GM23338 (cell line): Measurements from ENCODE around the gene DCAKD. TPM values are rescaled to one million over a fixed set of nuclear protein-coding genes. Genes with fewer than 3 reads are reported as not detected.

Source experiments
- ATAC-seq: fragments of 200-7000 bp; cut with Tn5 transposase; 3 replicates; pipeline ENCODE4 v1.9.1; 2020
- DNase-seq: peaks from one replicate; pipeline ENCODE4 v3.0.0-alpha.2; 2015; ENCODE audit warnings: low spot score
- H2AFZ ChIP-seq: fragments of 200-600 bp; sonication (generic); 2 replicates; pipeline ENCODE4 v1.8.0; 2016; ENCODE audit warnings: antibody characterized with exemption, mild to moderate bottlenecking, moderate library complexity
- H3F3A ChIP-seq: fragments of 200-600 bp; sonication (generic); replicated peaks from 2 replicates; pipeline ENCODE4 v1.8.0; 2017; ENCODE audit warnings: antibody characterized with exemption, mixed run types, low read depth
- H3K27ac ChIP-seq: fragments of 200-600 bp; sonication (generic); 2 replicates; pipeline ENCODE4 v1.6.1; 2016; ENCODE audit warnings: low read depth
- H3K27me3 ChIP-seq: fragments of 200-600 bp; sonication (generic); 2 replicates; pipeline ENCODE4 v1.8.0; 2016; ENCODE audit warnings: mild to moderate bottlenecking, mixed run types, moderate library complexity; ENCODE audit not compliant: insufficient read depth
- H3K36me3 ChIP-seq: fragments of 200-600 bp; sonication (generic); 2 replicates; pipeline ENCODE4 v1.8.0; 2016; ENCODE audit warnings: mild to moderate bottlenecking; ENCODE audit not compliant: insufficient read depth
- H3K4me1 ChIP-seq: fragments of 200-600 bp; sonication (generic); 2 replicates; pipeline ENCODE4 v1.8.0; 2016; ENCODE audit warnings: mild to moderate bottlenecking, moderate library complexity; ENCODE audit not compliant: insufficient read depth
- H3K4me2 ChIP-seq: fragments of 200-600 bp; sonication (generic); 2 replicates; pipeline ENCODE4 v1.7.1; 2017; ENCODE audit warnings: mixed run types
- H3K4me3 ChIP-seq: fragments of 200-600 bp; sonication (generic); 2 replicates; pipeline ENCODE4 v1.6.1; 2016; ENCODE audit warnings: mixed run types
- H3K79me2 ChIP-seq: fragments of 200-600 bp; sonication (generic); replicated peaks from 2 replicates; pipeline ENCODE4 v1.8.0; 2017; ENCODE audit warnings: mild to moderate bottlenecking; ENCODE audit not compliant: insufficient read depth
- H3K9me2 ChIP-seq: fragments of 200-600 bp; sonication (generic); 2 replicates; pipeline ENCODE4 v1.8.0; 2017; ENCODE audit not compliant: insufficient read depth
- H4K20me1 ChIP-seq: fragments of 200-600 bp; sonication (generic); replicated peaks from 2 replicates; pipeline ENCODE4 v1.8.0; 2017; ENCODE audit warnings: mild to moderate bottlenecking; ENCODE audit not compliant: insufficient read depth
- H3K27ac Mint-ChIP-seq: 2 replicates; pipeline ENCODE4 v1.8.0; 2020; ENCODE audit warnings: inconsistent platforms, mild to moderate bottlenecking, moderate library complexity, mixed read lengths
- H3K27me3 Mint-ChIP-seq: 3 replicates; pipeline ENCODE4 v1.8.0; 2022; ENCODE audit warnings: low read depth, mild to moderate bottlenecking, moderate library complexity, mixed read lengths, inconsistent platforms; ENCODE audit not compliant: insufficient read depth, poor library complexity
- H3K36me3 Mint-ChIP-seq: 3 replicates; pipeline ENCODE4 v1.8.0; 2021; ENCODE audit warnings: low read depth, mild to moderate bottlenecking, inconsistent platforms, moderate library complexity, mixed read lengths
- H3K4me1 Mint-ChIP-seq: 3 replicates; pipeline ENCODE4 v1.8.0; 2020; ENCODE audit warnings: mild to moderate bottlenecking, inconsistent platforms, mixed read lengths
- H3K4me3 Mint-ChIP-seq: 3 replicates; pipeline ENCODE4 v1.8.0; 2021; ENCODE audit warnings: moderate library complexity, mild to moderate bottlenecking, inconsistent platforms, mixed read lengths
- H3K9me3 Mint-ChIP-seq: 3 replicates; pipeline ENCODE4 v1.8.0; 2020; ENCODE audit warnings: moderate library complexity, mild to moderate bottlenecking, inconsistent platforms, mixed read lengths
- ETS1 ChIP-seq: IDR thresholded peaks from 2 replicates; pipeline ENCODE4 v1.6.1; 2016; ENCODE audit warnings: antibody characterized with exemption
- EZH2 ChIP-seq: fragments of 200-600 bp; sonication (generic); IDR thresholded peaks from one replicate; pipeline ENCODE4 v1.8.0; 2017; ENCODE audit warnings: antibody characterized with exemption, mild to moderate bottlenecking, low read depth; ENCODE audit not compliant: unreplicated experiment
- EZH2phosphoT487 ChIP-seq: fragments of 200-600 bp; sonication (generic); IDR thresholded peaks from one replicate; pipeline ENCODE4 v1.8.1; 2018; ENCODE audit warnings: antibody characterized with exemption; ENCODE audit not compliant: unreplicated experiment
- JUNB ChIP-seq: IDR thresholded peaks from one replicate; pipeline ENCODE4 v1.6.1; 2016; ENCODE audit warnings: antibody characterized with exemption; ENCODE audit not compliant: unreplicated experiment
- NANOG ChIP-seq: IDR thresholded peaks from 2 replicates; pipeline ENCODE4 v1.6.1; 2016; ENCODE audit warnings: antibody characterized with exemption, borderline replicate concordance
- POLR2AphosphoS5 ChIP-seq: IDR thresholded peaks from 2 replicates; pipeline ENCODE4 v1.6.1; 2016; ENCODE audit warnings: antibody characterized with exemption, low read depth
- STAT1 ChIP-seq: IDR thresholded peaks from one replicate; pipeline ENCODE4 v1.6.1; 2016; ENCODE audit warnings: antibody characterized with exemption; ENCODE audit not compliant: unreplicated experiment
- ZNF114 ChIP-seq: fragments of 250-450 bp; sonication (Bioruptor Pico); IDR thresholded peaks from 2 replicates; pipeline ENCODE4 v1.5.0; 2020; ENCODE audit warnings: mild to moderate bottlenecking, moderate library complexity
- ZNF331 ChIP-seq: fragments of 250-450 bp; sonication (Bioruptor Pico); IDR thresholded peaks from 2 replicates; pipeline ENCODE4 v1.5.0; 2020; ENCODE audit warnings: low read depth, mild to moderate bottlenecking, moderate library complexity
- polyA plus RNA-seq: library from polyadenylated mRNA; unstranded; fragments of >200 nt; fragmentation: Nextera tagmentation; extraction: Ambion mirVana; gene quantifications from 2 replicates; pipeline ENCODE4 v1.2.1, GENCODE V29; 2016
- total RNA-seq: library from RNA; depleted of rRNA; stranded (reverse); fragments of >200 nt; shearing (Covaris generic); gene quantifications from 2 replicates; pipeline ENCODE4 v1.2.3, GENCODE V29; 2014
- TF ChIP-seq, protein P1 (sequence below), 2 experiments: fragments of 200-600 bp in 1 of 2; sonication (generic) in 1 of 2; conservative IDR thresholded peaks; 2 replicates each; pipeline versions ENCODE4 v1.5.1 to v1.6.1; 2016 to 2017; ENCODE audit warnings: antibody characterized with exemption in 2 of 2, low read depth in 2 of 2, mild to moderate bottlenecking in 2 of 2, moderate library complexity in 1 of 2
- TF ChIP-seq, protein P2 (sequence below): IDR thresholded peaks from one replicate; pipeline ENCODE4 v1.6.1; 2018; ENCODE audit warnings: antibody characterized with exemption; ENCODE audit not compliant: unreplicated experiment

The DCAKD gene
- total and polyA plus RNA-seq, 2 experiments from 2014 or later: 23.7 to 57.2 TPM

DNA sequence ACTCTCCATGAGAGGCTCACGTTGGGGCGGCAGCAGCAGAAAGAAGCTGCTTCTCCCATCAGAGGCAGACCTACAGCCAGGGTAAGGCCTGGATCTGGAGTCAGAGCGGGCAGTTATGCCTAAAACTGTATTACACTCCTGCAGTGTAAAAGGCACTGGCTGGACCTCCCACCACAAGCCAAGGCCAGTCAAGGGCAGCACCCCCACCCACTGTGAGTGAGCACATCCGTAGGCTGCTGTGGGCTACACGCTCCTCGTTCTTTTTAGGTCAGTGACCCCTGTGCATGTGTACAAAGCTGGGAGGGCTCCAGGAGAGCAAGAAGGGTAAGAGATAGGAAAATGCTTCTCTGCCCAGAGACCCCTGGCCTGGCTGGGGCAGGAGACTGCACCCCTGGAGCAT, 20.7 kb downstream of the DCAKD start:
- H3K4me2 ChIP-seq: no peak overlapping the region
- peaks cover 5% of the 10 kb centered on the region; the same call in 1 of the 2 replicates for H3K36me3 ChIP-seq
- no peaks in the 10 kb centered on the region for H3K9me2 ChIP-seq
- DNase-seq (no peak), ATAC-seq (no peak)
- H3F3A ChIP-seq: no peaks in the 10 kb centered on the region
- H3K4me3 ChIP-seq: no peak overlapping the region
- no peaks in the 10 kb centered on the region for H3K4me1 Mint-ChIP-seq
- no peak overlapping the region for H3K27ac Mint-ChIP-seq
- no peaks in the 10 kb centered on the region for H3K27me3 ChIP-seq
- no peaks in the 10 kb centered on the region; the same call in 2 of the 3 replicates for H3K9me3 Mint-ChIP-seq
- no peaks in the 10 kb centered on the region for H3K79me2 ChIP-seq
- no peak overlapping the region for H3K4me3 Mint-ChIP-seq
- no peak overlapping the region for H3K27ac ChIP-seq
- H3K27me3 Mint-ChIP-seq: peaks cover 3% of the 10 kb centered on the region
- H3K36me3 Mint-ChIP-seq: peaks cover 32% of the 10 kb centered on the region
- H3K4me1 ChIP-seq: no peaks in the 10 kb centered on the region
- no peaks in the 10 kb centered on the region for H4K20me1 ChIP-seq
- no peak overlapping the region for H2AFZ ChIP-seq
- TF ChIP-seq ZNF331 (CRISPR knock-in tag): no peak
- no peak for TF ChIP-seq ETS1
- no peak for TF ChIP-seq POLR2AphosphoS5
- no peak for TF ChIP-seq STAT1
- TF ChIP-seq EZH2: no peak
- TF ChIP-seq, protein P1, sequence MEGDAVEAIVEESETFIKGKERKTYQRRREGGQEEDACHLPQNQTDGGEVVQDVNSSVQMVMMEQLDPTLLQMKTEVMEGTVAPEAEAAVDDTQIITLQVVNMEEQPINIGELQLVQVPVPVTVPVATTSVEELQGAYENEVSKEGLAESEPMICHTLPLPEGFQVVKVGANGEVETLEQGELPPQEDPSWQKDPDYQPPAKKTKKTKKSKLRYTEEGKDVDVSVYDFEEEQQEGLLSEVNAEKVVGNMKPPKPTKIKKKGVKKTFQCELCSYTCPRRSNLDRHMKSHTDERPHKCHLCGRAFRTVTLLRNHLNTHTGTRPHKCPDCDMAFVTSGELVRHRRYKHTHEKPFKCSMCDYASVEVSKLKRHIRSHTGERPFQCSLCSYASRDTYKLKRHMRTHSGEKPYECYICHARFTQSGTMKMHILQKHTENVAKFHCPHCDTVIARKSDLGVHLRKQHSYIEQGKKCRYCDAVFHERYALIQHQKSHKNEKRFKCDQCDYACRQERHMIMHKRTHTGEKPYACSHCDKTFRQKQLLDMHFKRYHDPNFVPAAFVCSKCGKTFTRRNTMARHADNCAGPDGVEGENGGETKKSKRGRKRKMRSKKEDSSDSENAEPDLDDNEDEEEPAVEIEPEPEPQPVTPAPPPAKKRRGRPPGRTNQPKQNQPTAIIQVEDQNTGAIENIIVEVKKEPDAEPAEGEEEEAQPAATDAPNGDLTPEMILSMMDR (conservative IDR thresholded peaks at IDR 0.05; ENCODE audit: low read depth in 2 of 2): no peak
- no peak for TF ChIP-seq EZH2phosphoT487
- TF ChIP-seq, protein P2, sequence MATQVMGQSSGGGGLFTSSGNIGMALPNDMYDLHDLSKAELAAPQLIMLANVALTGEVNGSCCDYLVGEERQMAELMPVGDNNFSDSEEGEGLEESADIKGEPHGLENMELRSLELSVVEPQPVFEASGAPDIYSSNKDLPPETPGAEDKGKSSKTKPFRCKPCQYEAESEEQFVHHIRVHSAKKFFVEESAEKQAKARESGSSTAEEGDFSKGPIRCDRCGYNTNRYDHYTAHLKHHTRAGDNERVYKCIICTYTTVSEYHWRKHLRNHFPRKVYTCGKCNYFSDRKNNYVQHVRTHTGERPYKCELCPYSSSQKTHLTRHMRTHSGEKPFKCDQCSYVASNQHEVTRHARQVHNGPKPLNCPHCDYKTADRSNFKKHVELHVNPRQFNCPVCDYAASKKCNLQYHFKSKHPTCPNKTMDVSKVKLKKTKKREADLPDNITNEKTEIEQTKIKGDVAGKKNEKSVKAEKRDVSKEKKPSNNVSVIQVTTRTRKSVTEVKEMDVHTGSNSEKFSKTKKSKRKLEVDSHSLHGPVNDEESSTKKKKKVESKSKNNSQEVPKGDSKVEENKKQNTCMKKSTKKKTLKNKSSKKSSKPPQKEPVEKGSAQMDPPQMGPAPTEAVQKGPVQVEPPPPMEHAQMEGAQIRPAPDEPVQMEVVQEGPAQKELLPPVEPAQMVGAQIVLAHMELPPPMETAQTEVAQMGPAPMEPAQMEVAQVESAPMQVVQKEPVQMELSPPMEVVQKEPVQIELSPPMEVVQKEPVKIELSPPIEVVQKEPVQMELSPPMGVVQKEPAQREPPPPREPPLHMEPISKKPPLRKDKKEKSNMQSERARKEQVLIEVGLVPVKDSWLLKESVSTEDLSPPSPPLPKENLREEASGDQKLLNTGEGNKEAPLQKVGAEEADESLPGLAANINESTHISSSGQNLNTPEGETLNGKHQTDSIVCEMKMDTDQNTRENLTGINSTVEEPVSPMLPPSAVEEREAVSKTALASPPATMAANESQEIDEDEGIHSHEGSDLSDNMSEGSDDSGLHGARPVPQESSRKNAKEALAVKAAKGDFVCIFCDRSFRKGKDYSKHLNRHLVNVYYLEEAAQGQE: no peak
- TF ChIP-seq ZNF114 (CRISPR knock-in tag): no peak
- TF ChIP-seq NANOG: no peak
- TF ChIP-seq JUNB: no peak
